WTC11 (cell line): ENCODE results near the gene PPP1CA. TPM values are rescaled to one million over a fixed set of nuclear protein-coding genes. Genes with fewer than 3 reads are reported as not detected.
"Not testable (repeated sequence)": the region's sequence is repeated elsewhere in the genome, so short reads cannot be mapped to it uniquely, and the experiment has no call there.

Experiments used
- ATAC-seq: fragments of 200-7000 bp; cut with Tn5 transposase; 2 replicates; pipeline ENCODE4 v1.10.0; 2021; ENCODE audit warnings: mild to moderate bottlenecking, moderate library complexity
- CTCF ChIA-PET: fragments of 300-600 bp; sonication (Branson Sonifier 250); formaldehyde crosslinking; loops from one replicate; lab custom pipeline; 2021; ENCODE audit warnings: antibody characterized with exemption; lab: Charles Lee
- POLR2A ChIA-PET: fragments of 350-600 bp; sonication (Branson Sonifier 250); formaldehyde crosslinking; loops from one replicate; lab custom pipeline; 2021; ENCODE audit warnings: antibody characterized with exemption; lab: Charles Lee
- DNase-seq: peaks from one replicate; pipeline ENCODE4 v3.0.0; 2021; ENCODE audit warnings: low spot score
- H3K27ac Mint-ChIP-seq: 2 replicates; pipeline ENCODE4 v1.8.0; 2021; ENCODE audit warnings: mixed read lengths
- H3K27me3 Mint-ChIP-seq: 2 replicates; pipeline ENCODE4 v1.8.0; 2021; ENCODE audit warnings: low read depth, mild to moderate bottlenecking, moderate library complexity, mixed read lengths
- H3K36me3 Mint-ChIP-seq: 2 replicates; pipeline ENCODE4 v1.8.0; 2021; ENCODE audit warnings: mixed read lengths
- H3K4me1 Mint-ChIP-seq: 2 replicates; pipeline ENCODE4 v1.8.0; 2022; ENCODE audit warnings: mixed read lengths
- H3K4me3 Mint-ChIP-seq: 2 replicates; pipeline ENCODE4 v1.8.0; 2021; ENCODE audit warnings: mild to moderate bottlenecking, moderate library complexity, mixed read lengths
- H3K9me3 Mint-ChIP-seq: 2 replicates; pipeline ENCODE4 v1.8.0; 2021; ENCODE audit warnings: mixed read lengths
- AR ChIP-seq: fragments of 250-450 bp; sonication (Bioruptor Pico); IDR thresholded peaks from 2 replicates; pipeline ENCODE4 v1.9.0; 2021; ENCODE audit warnings: mild to moderate bottlenecking
- ARID4B ChIP-seq: sonication (generic); formaldehyde crosslinking; IDR thresholded peaks from 2 replicates; pipeline ENCODE4 v1.8.0; 2023; ENCODE audit warnings: missing genetic modification reagents, mild to moderate bottlenecking, borderline replicate concordance
- HMGA2 ChIP-seq: fragments of 250-450 bp; sonication (Bioruptor Pico); IDR thresholded peaks from 2 replicates; pipeline ENCODE4 v1.4.0; 2021; ENCODE audit warnings: mild to moderate bottlenecking, moderate library complexity
- NR3C1 ChIP-seq: sonication (generic); formaldehyde crosslinking; conservative IDR thresholded peaks from 2 replicates; pipeline ENCODE4 v1.8.1; 2023; ENCODE audit warnings: low read depth, mild to moderate bottlenecking, missing genetic modification reagents
- PRDM15 ChIP-seq: sonication (generic); formaldehyde crosslinking; IDR thresholded peaks from 2 replicates; pipeline ENCODE4 v1.8.0; 2022; ENCODE audit warnings: missing genetic modification reagents
- USF2 ChIP-seq: sonication (generic); formaldehyde crosslinking; IDR thresholded peaks from 2 replicates; pipeline ENCODE4 v1.8.1; 2023; ENCODE audit warnings: mild to moderate bottlenecking, missing genetic modification reagents, moderate library complexity
- ZNF425 ChIP-seq: fragments of 250-450 bp; sonication (Bioruptor Pico); conservative IDR thresholded peaks from 2 replicates; pipeline ENCODE4 v1.9.0; 2021; ENCODE audit warnings: mild to moderate bottlenecking
- total RNA-seq: library from RNA; stranded (reverse); gene quantifications from 3 replicates; pipeline ENCODE4 v1.2.3, GENCODE V29; 2021

Gene PPP1CA
- total RNA-seq, 1 experiment from 2014 or later: 220 TPM

- TF ChIP-seq AR (CRISPR knock-in tag) (no peak), ARID4B (CRISPR knock-in tag) (no peak), USF2 (CRISPR knock-in tag) (no peak), HMGA2 (CRISPR knock-in tag) (no peak)
These were observed 3.0 kb upstream of the PPP1CA start (continued) for GRCh38 chr11:67404515-67405195.

- peaks cover 26% of the 10 kb centered on the region for H3K4me1 Mint-ChIP-seq
- H3K9me3 Mint-ChIP-seq, H3K27ac Mint-ChIP-seq, DNase-seq, ATAC-seq, H3K36me3 Mint-ChIP-seq, H3K4me3 Mint-ChIP-seq, H3K27me3 Mint-ChIP-seq, POLR2A ChIA-PET: not testable (repeated sequence)
- CTCF ChIA-PET: interaction anchor here (0.8 to 3.9 kb wide), 6 partner anchors 11 to 57 kb away, joined by 3 to 45 read pairs (median 16); partner anchors contain the start of genes RAD9A and RPS6KB2
These were observed 1.4 kb upstream of the PPP1CA start for GRCh38 chr11:67403085-67403484.

- not testable (repeated sequence) for H3K9me3 Mint-ChIP-seq, H3K27me3 Mint-ChIP-seq, DNase-seq
- Mint-ChIP-seq H3K4me1 (peaks cover 33% of the 10 kb centered on the region), H3K36me3 (peaks cover 13% of the 10 kb centered on the region), H3K4me3 (peak overlapping the region; percentile 43), H3K27ac (peak overlapping the region; percentile 78)
- ChIA-PET CTCF (interaction anchor here (0.6 to 3.9 kb wide), 43 partner anchors 9 to 284 kb away, joined by 3 to 112 read pairs (median 7); partner anchors contain the start of genes AIP, ANKRD13D, CLCF1 and CORO1B), POLR2A (interaction anchor here (0.6 to 2.2 kb wide), 12 partner anchors 10 to 66 kb away, joined by 3 to 21 read pairs (median 6); partner anchors contain the start of genes PTPRCAP, RAD9A, RPS6KB2 and TMEM134)
- peak; percentile 1; the same call in 1 of the 2 replicates for ATAC-seq
These were observed 658 bp upstream of the PPP1CA start for GRCh38 chr11:67402192-67402839.

- H3K36me3 Mint-ChIP-seq: peaks cover 13% of the 10 kb centered on the region
- peaks cover 40% of the 10 kb centered on the region for H3K4me1 Mint-ChIP-seq
- H3K27me3 Mint-ChIP-seq: no peaks in the 10 kb centered on the region
- no peaks in the 10 kb centered on the region for H3K9me3 Mint-ChIP-seq
- no peak overlapping the region; the same call in 1 of the 2 replicates for H3K27ac Mint-ChIP-seq
- H3K4me3 Mint-ChIP-seq: peak overlapping the region; percentile 73
- ATAC-seq (no peak), DNase-seq (no peak)
- POLR2A ChIA-PET: interaction anchor here (0.6 to 2.2 kb wide), 15 partner anchors 9 to 82 kb away, joined by 3 to 21 read pairs (median 6); partner anchors contain the start of genes AIP, PTPRCAP, RAD9A and RPS6KB2
- CTCF ChIA-PET: interaction anchor here (0.5 to 3.9 kb wide), 45 partner anchors 12 to 1178 kb away, joined by 3 to 112 read pairs (median 6); partner anchors contain the start of genes AIP, ANKRD13D, CLCF1 and CORO1B
- TF ChIP-seq NR3C1 (CRISPR knock-in tag): no peak
- TF ChIP-seq PRDM15: peak; percentile 86
- TF ChIP-seq ZNF425: no peak
These were observed 640 bp downstream of the PPP1CA start for GRCh38 chr11:67400942-67401494.
